Hypothalamus (tissue), 51 donors: ENCODE data around the gene PITX1.

Source experiments
- DNase-seq, 51 donors: peaks; one replicate each; lab custom pipeline; 2025; lab: John Stamatoyannopoulos, UW

Gene PITX1

DNA sequence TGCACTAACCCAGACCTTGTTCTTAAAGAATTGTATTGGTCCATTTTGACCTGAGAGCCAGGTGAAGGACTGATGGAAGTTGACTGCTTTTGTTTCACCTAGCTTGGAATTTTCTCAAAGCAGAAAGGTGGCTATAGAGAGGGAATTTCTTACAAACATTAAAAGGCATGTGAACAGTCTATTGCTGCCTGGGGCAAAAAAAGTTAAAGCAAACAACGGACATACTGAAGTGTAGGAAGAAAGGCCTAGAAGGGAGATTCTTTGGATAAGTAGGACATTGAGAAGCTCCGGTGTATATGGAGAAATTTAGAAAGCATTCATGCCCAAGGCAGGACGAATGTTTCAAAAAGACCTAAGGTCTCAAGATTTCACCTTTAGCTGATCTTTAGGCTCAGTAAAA is 54.6 kb downstream of the PITX1 start:
- no peak for DNase-seq
